OCI-LY3 (cell line): ENCODE data around the gene PSMB1.
"Not testable (repeated sequence)": the region's sequence is repeated elsewhere in the genome, so short reads cannot be mapped to it uniquely, and the experiment has no call there.

ENCODE experiments used
- CTCF ChIP-seq: fragments of 200-600, 300-600 bp; sonication (generic); IDR thresholded peaks from 2 replicates; pipeline ENCODE4 v1.5.1; 2014; ENCODE audit warnings: antibody characterized with exemption, low read length, low read depth
- EZH2phosphoT487 ChIP-seq: fragments of 200-600 bp; shearing (Covaris generic); IDR thresholded peaks from 2 replicates; pipeline ENCODE4 v1.6.1; 2018; ENCODE audit warnings: antibody characterized with exemption, mixed run types, low read depth

- TF ChIP-seq CTCF, EZH2phosphoT487: not testable (repeated sequence)
These were observed 45.4 kb downstream of the PSMB1 start for GRCh38 chr6:170507728-170508127.
